Endothelial cell (in vitro differentiated cells): ENCODE measurements around the gene HIF1AN. TPM values are rescaled to one million over a fixed set of nuclear protein-coding genes. Genes with fewer than 3 reads are reported as not detected.

Experiments used
- DNase-seq: peaks from one replicate; pipeline ENCODE4 v3.0.0; 2021; ENCODE audit warnings: low spot score
- H3K27ac Mint-ChIP-seq: one replicate; pipeline ENCODE4 v1.8.0; 2021; ENCODE audit warnings: mixed read lengths, inconsistent platforms; ENCODE audit not compliant: unreplicated experiment
- H3K27me3 Mint-ChIP-seq: one replicate; pipeline ENCODE4 v1.8.0; 2021; ENCODE audit warnings: mild to moderate bottlenecking, moderate library complexity, mixed read lengths, inconsistent platforms; ENCODE audit not compliant: unreplicated experiment
- H3K36me3 Mint-ChIP-seq: one replicate; pipeline ENCODE4 v1.8.0; 2021; ENCODE audit warnings: mild to moderate bottlenecking, low read depth, mixed read lengths, inconsistent platforms; ENCODE audit not compliant: unreplicated experiment
- H3K4me1 Mint-ChIP-seq: one replicate; pipeline ENCODE4 v1.8.0; 2021; ENCODE audit warnings: mild to moderate bottlenecking, mixed read lengths, inconsistent platforms; ENCODE audit not compliant: unreplicated experiment
- H3K4me3 Mint-ChIP-seq: one replicate; pipeline ENCODE4 v1.8.0; 2021; ENCODE audit warnings: mild to moderate bottlenecking, mixed read lengths, inconsistent platforms; ENCODE audit not compliant: unreplicated experiment
- H3K9me3 Mint-ChIP-seq: one replicate; pipeline ENCODE4 v1.8.0; 2021; ENCODE audit warnings: mixed read lengths, inconsistent platforms; ENCODE audit not compliant: unreplicated experiment
- total RNA-seq: library from RNA; stranded (reverse); fragmentation: NEBNext Ultra II Directional; extraction: Animal tissue kit (Norgen Biotek cat#: 25700); gene quantifications from one replicate; pipeline ENCODE4 v1.2.1, GENCODE V29; 2021; ENCODE audit not compliant: unreplicated experiment
- TF ChIP-seq, protein P1 (sequence below): fragments of 200-600 bp; sonication (generic); IDR thresholded peaks from one replicate; pipeline ENCODE4 v1.5.0; 2021; ENCODE audit warnings: antibody characterized with exemption; ENCODE audit not compliant: unreplicated experiment

HIF1AN gene
- total RNA-seq, 1 donor from 2014 or later, result 44.4 TPM

DNA sequence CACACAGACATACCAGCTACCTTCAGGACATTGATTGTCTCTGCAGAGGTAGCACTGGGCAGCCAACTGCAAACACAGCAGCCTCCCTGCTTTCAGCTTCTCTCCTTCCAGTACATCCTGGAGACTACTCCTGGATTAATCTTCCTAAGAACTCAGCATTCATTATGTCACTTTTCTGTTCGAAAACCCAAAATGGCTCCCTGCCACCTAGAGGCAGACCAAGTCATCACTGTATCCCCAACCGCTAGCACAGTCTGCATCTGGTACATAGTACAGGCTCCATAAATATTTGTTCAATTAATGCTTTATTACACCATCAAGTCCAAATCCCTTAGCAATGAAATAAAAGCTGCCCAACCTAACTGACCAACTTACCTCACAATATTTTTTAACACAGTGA is 11.1 kb upstream of the HIF1AN start:
- TF ChIP-seq, protein P1, sequence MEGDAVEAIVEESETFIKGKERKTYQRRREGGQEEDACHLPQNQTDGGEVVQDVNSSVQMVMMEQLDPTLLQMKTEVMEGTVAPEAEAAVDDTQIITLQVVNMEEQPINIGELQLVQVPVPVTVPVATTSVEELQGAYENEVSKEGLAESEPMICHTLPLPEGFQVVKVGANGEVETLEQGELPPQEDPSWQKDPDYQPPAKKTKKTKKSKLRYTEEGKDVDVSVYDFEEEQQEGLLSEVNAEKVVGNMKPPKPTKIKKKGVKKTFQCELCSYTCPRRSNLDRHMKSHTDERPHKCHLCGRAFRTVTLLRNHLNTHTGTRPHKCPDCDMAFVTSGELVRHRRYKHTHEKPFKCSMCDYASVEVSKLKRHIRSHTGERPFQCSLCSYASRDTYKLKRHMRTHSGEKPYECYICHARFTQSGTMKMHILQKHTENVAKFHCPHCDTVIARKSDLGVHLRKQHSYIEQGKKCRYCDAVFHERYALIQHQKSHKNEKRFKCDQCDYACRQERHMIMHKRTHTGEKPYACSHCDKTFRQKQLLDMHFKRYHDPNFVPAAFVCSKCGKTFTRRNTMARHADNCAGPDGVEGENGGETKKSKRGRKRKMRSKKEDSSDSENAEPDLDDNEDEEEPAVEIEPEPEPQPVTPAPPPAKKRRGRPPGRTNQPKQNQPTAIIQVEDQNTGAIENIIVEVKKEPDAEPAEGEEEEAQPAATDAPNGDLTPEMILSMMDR, result peak; percentile 22
- DNase-seq, result no peak
- Mint-ChIP-seq H3K4me1 (peaks cover 22% of the 10 kb centered on the region), H3K4me3 (peak overlapping the region; percentile 37), H3K36me3 (peaks cover 31% of the 10 kb centered on the region), H3K27me3 (peaks cover 4% of the 10 kb centered on the region), H3K9me3 (no peaks in the 10 kb centered on the region), H3K27ac (no peak overlapping the region)

DNA sequence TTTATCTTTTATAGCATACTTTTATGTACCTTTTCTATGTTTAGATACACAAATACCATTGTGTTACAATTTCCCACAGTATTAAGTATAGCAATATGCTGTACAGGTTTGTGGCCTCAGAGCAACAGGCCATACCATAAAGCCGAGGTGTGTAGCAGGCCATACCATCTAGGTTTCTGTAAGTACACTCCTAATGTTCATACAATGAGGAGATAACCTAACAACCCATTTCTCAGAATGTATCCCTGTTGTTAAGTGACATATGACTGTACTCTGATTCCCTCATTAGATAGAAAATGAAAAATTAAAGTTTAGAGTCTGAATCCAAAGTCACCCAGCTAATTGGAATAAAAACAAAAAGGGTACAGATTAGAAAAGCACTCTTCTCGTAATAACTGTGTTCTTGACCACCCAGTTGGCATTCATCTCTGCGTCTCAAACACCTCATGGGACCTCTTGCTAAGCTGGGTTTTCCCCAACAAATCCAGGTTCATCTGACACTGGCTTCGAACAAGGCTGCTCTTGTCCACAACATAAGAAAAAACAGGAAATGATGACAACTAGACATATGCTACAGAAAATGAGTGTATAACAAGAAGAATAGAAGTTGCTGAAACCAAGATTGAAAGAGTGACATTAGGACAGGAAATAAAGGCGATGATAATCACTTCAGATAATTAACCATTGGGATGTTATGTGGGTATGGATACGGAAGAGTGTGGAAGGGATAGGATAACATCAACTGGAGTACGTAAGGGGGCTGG is 7.4 kb upstream of the HIF1AN start:
- Mint-ChIP-seq H3K27me3 (no peaks in the 10 kb centered on the region), H3K9me3 (no peaks in the 10 kb centered on the region), H3K27ac (peak overlapping the region; percentile 19), H3K36me3 (peaks cover 31% of the 10 kb centered on the region), H3K4me1 (peaks cover 20% of the 10 kb centered on the region), H3K4me3 (peak overlapping the region; percentile 100)
- TF ChIP-seq, protein P1, result no peak
- no peak for DNase-seq

- Mint-ChIP-seq H3K27ac (peak overlapping the region; percentile 84), H3K4me3 (peak overlapping the region; percentile 100), H3K36me3 (peaks cover 24% of the 10 kb centered on the region), H3K27me3 (no peaks in the 10 kb centered on the region), H3K9me3 (no peaks in the 10 kb centered on the region), H3K4me1 (peaks cover 20% of the 10 kb centered on the region)
- TF ChIP-seq, protein P1, result no peak
- no peak for DNase-seq
These were observed 6.7 kb upstream of the HIF1AN start for GRCh38 chr10:100528921-100529474.

- H3K27me3 Mint-ChIP-seq, result no peaks in the 10 kb centered on the region
- no peaks in the 10 kb centered on the region for H3K9me3 Mint-ChIP-seq
- H3K4me3 Mint-ChIP-seq, result peak within 1 kb of the TSS; percentile 100
- DNase-seq, result peak; percentile 82
- H3K27ac Mint-ChIP-seq, result peak within 1 kb of the TSS; percentile 84
- peaks cover 20% of the 10 kb centered on the region for H3K4me1 Mint-ChIP-seq
- TF ChIP-seq, protein P1, result no peak
- peaks cover 22% of the 10 kb centered on the region for H3K36me3 Mint-ChIP-seq
These were observed 6.1 kb upstream of the HIF1AN start, which contains the start of gene NDUFB8 for GRCh38 chr10:100529475-100530298. NDUFB8 (minus strand) TSS chr10:100529871; CDS start chr10:100529851, 20 bp downstream.
